ENCODE measurements around the gene SRRM2.

Gene SRRM2

GRCh38 chr16:2741168-2741567 is 11.3 kb upstream of the SRRM2 start:
- no peak for DNase-seq

DNA sequence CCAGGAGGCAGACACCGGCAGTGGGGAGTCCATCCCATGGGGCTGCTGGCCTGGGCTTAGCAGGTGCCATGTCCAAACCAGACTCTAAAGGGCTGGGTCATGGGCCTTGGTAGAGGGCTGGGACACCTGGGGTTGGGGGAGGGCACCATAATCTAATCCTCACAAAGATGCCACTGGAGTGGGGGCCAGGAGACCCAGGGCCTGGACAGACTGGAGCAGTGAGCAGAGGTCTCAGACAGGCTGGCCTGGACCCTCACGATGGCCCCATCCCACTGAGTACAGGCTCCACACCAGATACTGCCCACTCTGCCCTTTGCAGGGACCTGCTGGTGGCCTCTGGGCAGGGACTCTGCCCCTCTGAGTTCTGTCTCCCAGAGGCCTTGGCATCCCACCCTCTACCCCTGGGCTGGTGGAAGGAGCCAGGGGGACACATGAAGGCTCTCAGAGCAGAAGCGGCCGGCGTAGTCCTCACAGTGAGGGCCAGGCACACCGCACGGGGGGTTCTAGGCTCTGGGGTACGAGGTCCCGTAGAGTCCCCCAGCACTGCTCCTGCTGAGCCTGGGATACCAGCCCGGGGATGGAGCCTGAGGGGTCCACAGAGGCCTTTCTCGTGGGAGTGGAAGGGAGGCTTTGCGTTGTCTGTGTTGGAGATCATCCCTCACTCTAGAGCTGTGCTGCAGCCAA is 10.0 kb upstream of the SRRM2 start:
- no peak for DNase-seq

DNA sequence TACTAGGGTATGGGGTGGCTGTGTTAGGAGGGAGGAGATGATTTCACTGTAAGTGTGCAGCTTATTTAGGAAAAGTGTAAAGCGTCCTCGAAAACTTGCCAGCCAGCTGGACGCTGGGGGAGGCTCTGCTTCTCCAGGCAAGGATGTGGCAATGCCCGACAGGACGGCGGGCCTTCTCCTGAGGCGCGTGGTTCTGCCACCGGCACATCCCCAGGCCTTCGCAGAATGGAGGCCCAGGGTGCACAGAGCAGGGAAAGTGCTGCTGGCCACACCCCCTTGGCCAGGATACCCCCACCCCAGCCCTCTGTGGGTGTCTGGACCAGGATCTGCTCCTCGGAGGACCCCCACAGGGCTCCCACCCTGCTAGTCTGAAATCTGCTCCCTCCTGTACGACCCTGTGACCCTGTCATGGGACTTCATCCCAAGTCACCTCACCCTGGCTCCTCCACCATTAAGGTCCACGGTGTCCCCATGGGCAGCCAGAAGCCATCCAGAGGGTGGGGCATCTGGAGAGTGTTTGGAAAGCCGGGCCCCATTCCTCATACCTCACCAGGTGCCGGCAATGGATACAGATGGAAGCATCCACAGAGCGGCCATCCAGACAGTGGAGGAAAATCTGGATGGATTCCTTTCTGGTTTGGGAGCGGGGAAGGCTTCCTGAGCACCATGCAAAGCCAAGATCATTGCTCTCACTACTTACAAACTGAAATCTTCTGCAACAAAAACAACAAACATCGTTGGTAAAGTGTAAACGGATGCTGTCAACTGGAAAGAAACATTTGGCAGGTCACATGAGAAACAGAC is 9.2 kb upstream of the SRRM2 start:
- no peak for DNase-seq

DNA sequence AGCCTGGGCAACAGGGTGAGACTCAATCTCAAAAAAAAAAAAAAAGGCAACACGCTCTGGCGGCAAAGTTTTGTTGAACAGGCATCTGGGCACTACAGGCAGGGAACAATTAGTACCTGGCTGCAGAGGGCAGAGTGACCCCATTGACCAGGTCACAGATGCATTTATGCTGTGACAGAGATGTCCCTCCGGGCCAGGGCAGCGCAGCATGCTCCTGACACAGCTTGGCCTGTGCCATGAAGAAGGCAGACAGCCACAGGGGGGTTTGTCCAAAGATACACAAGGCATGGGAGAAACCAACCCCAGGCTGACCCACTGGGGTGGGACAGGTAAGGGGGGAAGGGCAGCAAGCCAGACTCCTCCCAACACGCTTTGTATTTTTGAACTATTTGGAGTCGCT is 7.7 kb upstream of the SRRM2 start:
- DNase-seq, result no peak

GRCh38 chr16:2745116-2745890 is 7.1 kb upstream of the SRRM2 start:
- DNase-seq, result no peak

- no peak for DNase-seq
Measured at GRCh38 chr16:2745961-2746360, 6.5 kb upstream of the SRRM2 start.

GRCh38 chr16:2748757-2749455 is 3.5 kb upstream of the SRRM2 start:
- no peak for DNase-seq

- DNase-seq, result no peak
Measured at GRCh38 chr16:2749476-2749875, 3.0 kb upstream of the SRRM2 start.

DNA sequence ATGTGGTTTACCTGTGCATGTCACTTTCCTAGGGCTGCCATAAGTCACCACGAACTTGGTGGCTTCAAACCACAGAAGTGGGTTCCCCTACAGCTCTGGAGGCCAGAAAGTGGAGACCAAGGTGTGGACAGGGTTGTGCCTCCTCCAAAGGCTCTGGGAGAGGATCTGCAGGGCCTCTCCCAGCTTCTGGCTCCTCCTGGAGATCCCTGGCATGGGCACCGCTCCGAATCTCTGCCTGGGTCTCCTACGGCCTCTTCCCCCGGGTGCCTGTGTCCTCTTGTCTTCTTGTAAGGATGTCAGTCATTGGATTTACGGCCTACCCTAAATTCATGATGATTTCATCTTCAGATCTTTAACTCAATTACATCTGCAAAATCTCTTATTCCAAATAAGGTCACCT is 2.5 kb upstream of the SRRM2 start:
- no peak for DNase-seq

- DNase-seq, result no peak
Measured at GRCh38 chr16:2751577-2752034, 832 bp upstream of the SRRM2 start.

DNA sequence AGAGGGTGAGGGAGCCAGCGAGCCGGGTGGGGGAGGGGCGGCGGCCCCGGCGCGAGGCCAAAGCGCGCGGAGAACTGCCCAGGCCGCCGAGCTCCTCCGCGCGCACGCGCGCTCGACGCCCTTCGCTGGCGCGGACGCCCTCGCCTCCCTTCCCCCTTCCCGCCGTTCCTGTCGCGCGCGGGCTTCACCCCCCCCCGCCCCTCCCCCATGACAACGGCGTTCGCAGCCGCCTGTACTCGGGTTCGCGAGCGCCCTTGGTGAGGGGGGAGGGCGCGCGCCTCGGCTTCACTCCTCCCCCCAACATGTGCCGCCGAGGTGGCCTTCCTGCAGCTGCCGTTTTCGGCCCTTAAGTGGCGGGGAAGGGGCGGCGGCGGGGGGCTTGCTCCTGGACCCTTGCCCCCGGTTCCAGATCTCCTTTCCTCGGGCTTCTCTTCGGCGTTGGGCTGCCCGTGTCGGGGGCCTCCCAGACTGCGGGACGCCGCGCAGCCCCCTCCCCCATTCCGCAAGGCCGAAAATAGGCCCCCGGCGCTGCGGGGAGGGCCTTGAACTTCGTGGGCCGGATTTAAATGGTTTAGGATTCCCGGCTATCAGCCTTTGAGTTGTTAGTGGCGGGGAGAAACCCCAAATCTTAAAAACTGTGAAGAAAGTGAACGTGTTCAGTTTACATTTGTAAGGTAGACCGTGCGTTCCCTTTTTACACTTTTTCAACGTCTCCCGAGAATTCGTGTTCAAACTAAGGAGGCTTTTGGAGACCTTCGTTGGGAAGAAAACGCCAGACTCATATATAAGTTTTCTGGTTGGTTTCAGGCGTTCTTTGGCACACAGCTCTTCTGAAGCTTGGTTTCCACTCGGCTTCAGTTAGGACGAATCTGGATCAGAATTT is 653 bp downstream of the SRRM2 start:
- DNase-seq, result peak in 4 of 6 experiments; percentile 39 to 69 (median 56)

GRCh38 chr16:2753733-2754020 is 1.2 kb downstream of the SRRM2 start:
- no peak for DNase-seq

- no peak for DNase-seq
Measured at GRCh38 chr16:2755158-2755557, 2.7 kb downstream of the SRRM2 start.

DNA sequence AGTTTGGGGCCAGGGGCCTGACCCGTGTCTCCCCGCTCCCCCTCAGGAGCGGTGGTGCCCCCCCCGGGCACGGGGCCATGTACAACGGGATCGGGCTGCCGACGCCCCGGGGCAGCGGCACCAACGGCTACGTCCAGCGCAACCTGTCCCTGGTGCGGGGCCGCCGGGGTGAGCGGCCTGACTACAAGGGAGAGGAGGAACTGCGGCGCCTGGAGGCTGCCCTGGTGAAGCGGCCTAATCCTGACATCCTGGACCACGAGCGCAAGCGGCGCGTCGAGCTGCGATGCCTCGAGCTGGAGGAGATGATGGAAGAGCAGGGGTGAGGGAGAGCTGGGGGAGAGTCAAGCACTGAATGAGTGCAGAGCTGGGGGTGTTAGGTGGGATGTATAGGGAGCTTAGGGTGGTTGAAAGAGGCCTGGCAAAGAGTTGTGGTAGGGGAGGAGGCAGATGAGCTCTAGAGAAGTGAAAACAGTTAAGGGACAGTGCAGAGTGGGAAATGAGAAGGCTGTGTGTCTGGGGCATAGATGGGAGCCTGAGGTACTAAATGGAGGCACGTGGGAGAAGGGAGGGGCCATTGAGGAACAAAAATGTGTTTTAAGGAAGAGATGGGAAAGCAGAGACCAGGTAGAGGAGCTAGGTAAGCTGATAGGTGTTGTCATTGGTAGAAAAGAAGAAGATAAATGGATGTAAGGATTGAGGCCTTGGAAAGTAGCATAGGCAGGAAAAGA is 4.0 kb downstream of the SRRM2 start:
- DNase-seq, result no peak

- no peak for DNase-seq
Measured at GRCh38 chr16:2757344-2757743, 4.9 kb downstream of the SRRM2 start.

GRCh38 chr16:2761472-2761871 is 9.0 kb downstream of the SRRM2 start:
- no peak for DNase-seq

- peak in 1 of 6 experiments; percentile 27 for DNase-seq
Measured at GRCh38 chr16:2761886-2762583, 9.6 kb downstream of the SRRM2 start.

- DNase-seq, result no peak
Measured at GRCh38 chr16:2762711-2763110, 10.3 kb downstream of the SRRM2 start.

GRCh38 chr16:2763173-2763572 is 10.7 kb downstream of the SRRM2 start:
- DNase-seq, result no peak

DNA sequence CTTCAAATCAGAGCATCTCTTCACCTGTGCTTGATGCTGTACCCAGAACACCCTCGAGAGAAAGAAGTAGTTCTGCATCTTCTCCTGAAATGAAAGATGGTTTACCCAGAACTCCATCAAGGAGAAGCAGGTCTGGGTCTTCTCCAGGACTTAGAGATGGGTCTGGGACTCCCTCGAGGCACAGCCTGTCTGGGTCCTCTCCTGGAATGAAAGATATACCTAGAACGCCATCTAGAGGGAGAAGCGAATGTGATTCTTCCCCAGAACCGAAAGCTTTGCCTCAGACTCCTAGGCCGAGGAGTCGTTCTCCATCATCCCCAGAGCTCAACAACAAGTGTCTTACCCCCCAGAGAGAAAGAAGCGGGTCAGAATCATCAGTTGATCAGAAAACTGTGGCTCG is 12.3 kb downstream of the SRRM2 start:
- DNase-seq, result no peak
